Measurements from ENCODE around the gene ALOX5.

- TF ChIP-seq EZH2 (IDR thresholded peaks at IDR 0.05; ENCODE audit: low read length, unreplicated experiment) (no peak), CTCF (conservative IDR thresholded peaks at IDR 0.05; ENCODE audit: low read depth, low read length) (no peak)
Observed at GRCh38 chr10:45463244-45464116, 89.5 kb downstream of the ALOX5 start.
